HG03342 (cell line): ENCODE measurements around the gene UBE4A.
A peak's percentile ranks its signal among the peaks of the same experiment; 100 is the strongest.
"Not testable (repeated sequence)": the region's sequence is repeated elsewhere in the genome, so short reads cannot be mapped to it uniquely, and the experiment has no call there.

Source experiments
- ATAC-seq: cut with Tn5 transposase; IDR thresholded peaks from one replicate; pipeline ENCODE4 v1.9.1; 2021; ENCODE audit warnings: mild to moderate bottlenecking, moderate library complexity; ENCODE audit not compliant: unreplicated experiment

The UBE4A gene

GRCh38 chr11:118398791-118399559 lies 39.6 kb downstream of the UBE4A start:
- ATAC-seq: peak; percentile 46

- peak; percentile 54 for ATAC-seq
Observed at GRCh38 chr11:118401151-118401879, 41.9 kb downstream of the UBE4A start, which contains the start of gene ATP5MG. Gene ATP5MG (plus strand): TSS chr11:118401606. CDS start chr11:118401666, 60 bp downstream.

DNA sequence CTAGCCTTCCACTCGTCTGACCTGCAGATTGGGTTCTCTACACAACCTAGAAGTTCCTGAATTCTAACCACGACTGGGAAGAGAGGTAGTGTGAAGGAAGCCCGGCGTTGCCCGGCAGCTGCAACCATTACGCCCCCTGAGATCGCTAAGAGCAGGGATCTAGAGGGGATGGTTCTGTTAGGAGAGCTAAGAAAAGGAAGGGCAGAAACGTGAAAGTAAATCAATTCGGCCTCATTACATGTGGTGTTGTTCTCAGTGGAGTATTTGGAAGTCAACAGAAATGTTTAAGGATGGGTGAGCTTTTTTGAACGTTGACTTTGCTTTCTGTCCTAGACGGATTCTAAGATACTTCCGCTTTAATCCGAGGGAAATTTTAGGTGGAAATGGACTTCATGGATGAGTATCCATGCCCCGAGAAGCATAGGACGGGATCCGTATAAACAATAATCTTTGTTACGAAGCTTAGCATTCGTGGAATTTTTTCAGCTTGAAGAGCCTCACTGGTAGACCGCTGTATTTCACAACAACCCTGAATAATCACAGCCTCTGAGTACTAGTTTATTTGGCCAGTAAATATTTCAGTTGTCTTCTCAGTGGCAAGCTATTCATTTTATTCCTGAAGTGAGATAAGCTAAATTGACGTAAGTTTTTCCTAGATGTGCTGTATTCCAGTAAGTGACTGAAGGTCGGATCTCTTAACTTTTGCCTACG lies 42.6 kb downstream of the UBE4A start:
- ATAC-seq: no peak

DNA sequence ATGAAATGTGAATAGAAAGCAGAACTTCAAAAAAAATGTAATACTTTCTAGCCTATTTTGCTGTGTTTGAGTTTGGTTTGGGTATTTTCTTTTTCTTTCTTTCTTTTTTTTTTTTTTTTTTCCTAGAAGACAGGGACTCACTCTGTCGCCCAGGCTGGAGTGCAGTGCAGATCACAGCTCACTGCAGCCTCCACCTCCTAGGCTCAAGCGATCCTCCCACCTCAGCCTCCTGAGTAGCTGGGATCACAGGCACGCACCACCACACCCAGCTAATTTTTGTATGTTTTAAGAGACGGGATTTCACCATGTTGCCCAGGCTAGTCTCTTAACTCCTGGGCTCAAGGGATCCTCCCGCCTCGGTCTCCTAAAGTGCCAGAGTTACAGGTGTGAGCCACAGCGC lies 43.2 kb downstream of the UBE4A start:
- not testable (repeated sequence) for ATAC-seq

DNA sequence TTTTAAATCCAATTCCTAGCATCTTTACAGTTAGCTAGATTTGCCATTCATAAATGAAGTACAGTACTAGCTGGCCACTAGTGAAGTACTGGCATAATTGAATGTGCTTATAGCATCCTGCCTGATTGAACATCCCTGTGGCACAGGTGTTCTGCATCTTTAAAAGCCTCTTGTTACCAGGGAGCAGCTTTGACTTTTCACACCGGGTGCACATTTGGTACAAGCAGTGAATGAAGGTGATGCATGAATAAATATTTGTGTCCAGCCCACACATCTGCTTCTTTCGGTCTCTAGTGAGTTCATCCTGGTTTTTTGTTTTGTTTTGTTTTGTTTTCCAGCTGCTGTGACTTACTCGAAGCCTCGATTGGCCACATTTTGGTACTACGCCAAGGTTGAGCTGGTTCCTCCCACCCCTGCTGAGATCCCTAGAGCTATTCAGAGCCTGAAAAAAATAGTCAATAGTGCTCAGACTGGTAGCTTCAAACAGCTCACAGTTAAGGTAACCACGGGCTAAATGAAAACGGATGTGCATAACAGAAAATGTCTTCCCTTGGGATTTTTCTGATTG lies 47.3 kb downstream of the UBE4A start:
- no peak for ATAC-seq

DNA sequence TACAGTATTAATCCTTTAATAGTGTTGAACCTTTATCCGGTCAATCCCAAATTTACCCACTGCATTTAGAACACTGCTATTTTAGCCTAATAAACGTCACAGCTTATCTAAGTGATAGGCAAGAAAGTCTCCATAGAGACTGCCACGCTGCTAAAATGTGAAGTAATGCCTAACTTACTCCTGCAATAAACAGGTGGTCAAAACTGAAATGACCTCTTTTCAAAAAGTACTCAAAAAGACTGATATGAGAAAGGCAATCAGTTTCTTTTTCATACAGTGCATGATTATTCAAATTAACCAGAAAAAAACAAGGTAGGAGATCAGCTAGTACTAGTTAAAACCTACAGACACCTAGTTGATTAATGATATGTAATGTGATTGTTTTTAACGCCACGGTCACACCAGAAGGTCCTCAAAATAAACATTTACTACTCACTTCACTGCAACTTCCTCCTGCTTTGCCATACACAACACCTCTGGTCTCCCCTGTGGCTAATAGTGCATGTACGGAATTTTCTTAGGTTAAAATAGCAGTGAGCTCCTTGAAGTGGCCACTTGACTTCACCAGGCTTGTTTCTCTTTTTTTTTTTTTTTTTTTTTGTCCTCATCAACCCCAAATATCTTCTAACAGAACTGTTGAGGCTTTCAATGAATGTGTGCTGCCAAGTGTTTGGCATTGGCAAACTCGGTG lies 50.8 kb downstream of the UBE4A start:
- ATAC-seq: peak; percentile 67

DNA sequence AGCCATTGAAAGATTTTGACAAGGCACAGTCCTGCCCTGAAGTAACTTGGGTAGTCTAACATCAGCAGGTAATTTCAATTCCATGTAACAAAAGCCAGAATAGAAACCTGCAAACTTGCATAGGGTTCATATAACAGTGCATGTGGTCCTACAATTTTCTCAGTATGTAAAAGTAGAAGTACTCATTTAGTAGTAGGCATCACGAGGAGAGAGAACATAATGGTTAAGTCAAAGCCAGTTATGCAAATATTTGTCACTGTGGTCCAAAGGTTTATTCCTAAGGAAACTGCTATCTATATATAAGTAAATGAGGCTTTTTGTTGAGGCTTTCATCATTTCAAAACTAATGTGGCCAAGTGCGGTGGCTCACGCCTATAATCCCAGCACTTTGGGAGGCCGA lies 52.1 kb downstream of the UBE4A start:
- ATAC-seq: no peak

- no peak for ATAC-seq
Observed at GRCh38 chr11:118412921-118413320, 53.5 kb downstream of the UBE4A start.

DNA sequence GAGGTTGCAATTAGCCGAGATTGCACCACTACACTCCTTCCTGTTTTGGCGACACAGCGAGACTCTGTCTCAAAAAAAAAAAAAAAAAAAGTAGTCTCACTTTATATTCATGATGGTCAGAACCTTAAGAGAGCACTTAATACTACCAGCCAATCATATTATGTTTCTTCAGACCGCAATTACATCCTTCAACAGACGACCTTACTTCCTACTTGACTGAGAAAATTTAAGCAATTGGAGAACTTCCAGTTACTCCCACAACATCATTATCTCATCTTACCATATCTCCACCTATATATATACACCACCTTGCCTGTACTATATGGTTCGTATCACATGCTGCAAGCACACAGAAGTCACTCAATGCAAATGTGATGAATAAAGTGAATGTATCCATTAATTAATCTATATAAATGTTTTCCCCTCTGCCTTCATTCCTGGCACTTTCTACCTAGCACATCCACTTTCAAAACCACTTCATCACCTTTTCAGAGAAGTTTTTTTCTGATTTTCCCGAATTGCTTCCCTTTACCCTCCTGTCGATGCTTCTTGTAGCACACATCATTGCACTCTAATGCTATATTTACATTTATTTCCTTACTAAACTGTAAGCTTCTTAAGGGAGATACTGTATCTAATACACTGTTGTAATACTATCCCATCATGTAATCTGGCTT lies 55.8 kb downstream of the UBE4A start:
- ATAC-seq: no peak

DNA sequence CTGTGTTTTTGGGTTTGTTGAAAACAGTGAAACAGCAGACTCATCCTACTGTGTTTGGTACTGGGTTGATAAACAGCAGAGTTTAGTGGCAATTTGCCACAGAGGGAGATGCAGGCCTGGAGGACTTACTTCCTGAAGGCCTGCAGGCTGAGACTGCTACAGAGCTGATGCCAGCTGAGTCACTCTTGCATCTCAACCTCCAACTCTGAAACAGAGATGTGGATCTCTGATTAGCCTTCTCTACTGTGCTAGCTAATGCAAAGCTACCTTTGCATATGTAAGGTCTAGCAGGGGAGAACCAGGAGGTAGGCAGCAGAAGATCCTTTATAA lies 56.3 kb downstream of the UBE4A start:
- ATAC-seq: no peak

GRCh38 chr11:118416900-118417299 lies 57.5 kb downstream of the UBE4A start:
- ATAC-seq: not testable (repeated sequence)

DNA sequence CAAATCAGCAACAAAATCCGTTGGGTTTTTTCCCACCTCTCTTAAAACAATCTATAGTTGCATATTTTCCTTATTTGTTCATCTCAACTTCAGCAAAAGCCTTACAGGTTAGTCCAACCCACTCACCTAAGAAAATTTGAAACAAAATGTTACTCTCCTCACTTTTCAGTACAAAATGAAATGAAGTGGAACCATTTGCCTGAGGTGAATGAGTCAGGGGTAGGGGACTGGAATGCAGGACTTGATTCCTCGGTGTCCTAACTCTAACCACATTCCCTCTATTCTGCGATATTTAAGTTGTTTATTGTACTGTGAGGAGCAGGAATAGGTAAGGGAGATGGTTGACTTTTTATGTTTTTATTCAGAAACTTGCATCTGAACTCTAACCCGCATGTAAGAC lies 58.4 kb downstream of the UBE4A start:
- no peak for ATAC-seq

GRCh38 chr11:118418766-118419165 lies 59.4 kb downstream of the UBE4A start:
- ATAC-seq: no peak

DNA sequence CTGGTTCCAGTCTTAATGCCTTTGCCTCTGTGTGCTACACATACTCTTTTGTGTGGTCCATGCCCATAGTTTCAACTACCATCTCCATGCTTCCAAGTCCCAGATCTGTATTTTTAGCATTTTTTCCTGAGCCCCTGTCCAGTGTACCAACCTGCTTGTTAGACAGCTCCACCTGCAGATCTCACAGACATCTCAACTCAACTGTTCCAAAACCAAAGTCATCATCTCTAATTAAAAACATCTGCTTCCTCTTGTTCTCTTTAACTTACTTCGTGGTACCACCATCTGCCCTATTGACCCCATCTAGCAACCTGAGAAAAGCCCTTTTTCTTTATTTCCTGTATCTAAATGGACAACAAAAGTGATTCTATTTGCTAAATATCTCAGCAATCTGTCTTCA lies 68.3 kb downstream of the UBE4A start:
- ATAC-seq: no peak

DNA sequence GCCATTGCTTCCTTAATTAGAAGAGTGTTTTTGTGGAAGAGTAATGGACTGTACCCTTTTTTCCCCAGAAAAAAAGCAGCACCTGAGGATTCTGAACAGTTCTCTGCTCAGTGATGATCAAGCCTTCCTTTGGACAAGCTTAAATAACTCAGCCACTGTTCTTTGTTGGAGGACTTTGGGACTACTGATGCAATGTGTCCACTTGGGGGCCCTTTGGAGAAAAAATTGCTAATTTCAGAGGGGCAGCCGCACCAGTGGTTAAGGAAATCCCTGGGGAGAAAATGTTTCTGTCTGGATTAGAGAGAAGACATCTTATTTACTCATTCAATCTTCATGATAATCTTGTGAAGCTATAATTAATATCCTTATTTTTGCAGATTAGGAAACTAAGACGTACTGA lies 71.6 kb downstream of the UBE4A start:
- ATAC-seq: no peak

- ATAC-seq: no peak
Observed at GRCh38 chr11:118434123-118434552, 74.7 kb downstream of the UBE4A start.

GRCh38 chr11:118434553-118435289 lies 75.3 kb downstream of the UBE4A start:
- no peak for ATAC-seq

DNA sequence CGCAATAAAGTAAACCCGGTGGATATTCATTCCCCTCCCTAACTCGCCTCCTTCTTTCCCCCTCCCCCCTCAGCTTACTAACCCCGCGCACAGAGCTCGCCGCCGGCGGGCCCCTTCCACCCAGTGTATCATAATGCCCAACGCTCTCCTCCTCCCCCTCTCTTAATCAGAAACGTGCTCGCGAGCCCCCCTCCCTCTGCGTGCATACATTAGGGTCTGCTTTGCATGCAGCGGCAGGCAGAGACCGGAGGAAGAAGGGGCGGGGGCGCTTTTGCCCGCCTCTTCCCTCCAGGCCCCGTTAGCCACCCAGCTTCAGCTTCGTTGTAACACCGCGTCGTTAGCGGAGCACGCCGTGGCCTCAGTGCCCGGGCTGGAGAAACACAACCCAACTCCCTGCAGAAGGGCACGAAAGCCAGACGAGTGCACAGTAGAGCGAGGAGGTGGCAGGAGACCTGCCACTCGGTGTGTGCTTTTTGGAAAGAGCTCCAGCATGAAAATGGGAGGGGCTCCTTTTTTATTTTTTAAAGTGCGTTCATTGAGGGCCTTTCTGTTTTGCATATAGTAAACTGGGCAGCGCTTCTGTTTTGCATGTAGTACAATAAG lies 76.0 kb downstream of the UBE4A start:
- ATAC-seq: peak; percentile 13
